ENCODE data around the gene MOV10. TPM values are rescaled to one million over a fixed set of nuclear protein-coding genes. Genes with fewer than 3 reads are reported as not detected.

Gene MOV10
- total and polyA plus RNA-seq, 2 of the 13 experiments (the other 11 are each of a cell fraction or from before 2014, with no cell fraction given), result 56.4 to 58.2 TPM

- TF ChIP-seq, protein P1, sequence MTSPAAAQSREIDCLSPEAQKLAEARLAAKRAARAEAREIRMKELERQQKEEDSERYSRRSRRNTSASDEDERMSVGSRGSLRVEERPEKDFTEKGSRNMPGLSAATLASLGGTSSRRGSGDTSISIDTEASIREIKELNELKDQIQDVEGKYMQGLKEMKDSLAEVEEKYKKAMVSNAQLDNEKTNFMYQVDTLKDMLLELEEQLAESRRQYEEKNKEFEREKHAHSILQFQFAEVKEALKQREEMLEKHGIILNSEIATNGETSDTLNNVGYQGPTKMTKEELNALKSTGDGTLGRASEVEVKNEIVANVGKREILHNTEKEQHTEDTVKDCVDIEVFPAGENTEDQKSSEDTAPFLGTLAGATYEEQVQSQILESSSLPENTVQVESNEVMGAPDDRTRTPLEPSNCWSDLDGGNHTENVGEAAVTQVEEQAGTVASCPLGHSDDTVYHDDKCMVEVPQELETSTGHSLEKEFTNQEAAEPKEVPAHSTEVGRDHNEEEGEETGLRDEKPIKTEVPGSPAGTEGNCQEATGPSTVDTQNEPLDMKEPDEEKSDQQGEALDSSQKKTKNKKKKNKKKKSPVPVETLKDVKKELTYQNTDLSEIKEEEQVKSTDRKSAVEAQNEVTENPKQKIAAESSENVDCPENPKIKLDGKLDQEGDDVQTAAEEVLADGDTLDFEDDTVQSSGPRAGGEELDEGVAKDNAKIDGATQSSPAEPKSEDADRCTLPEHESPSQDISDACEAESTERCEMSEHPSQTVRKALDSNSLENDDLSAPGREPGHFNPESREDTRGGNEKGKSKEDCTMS (CRISPR knock-in tag; conservative IDR thresholded peaks at IDR 0.05), result no peak
- TF ChIP-seq, protein P2, sequence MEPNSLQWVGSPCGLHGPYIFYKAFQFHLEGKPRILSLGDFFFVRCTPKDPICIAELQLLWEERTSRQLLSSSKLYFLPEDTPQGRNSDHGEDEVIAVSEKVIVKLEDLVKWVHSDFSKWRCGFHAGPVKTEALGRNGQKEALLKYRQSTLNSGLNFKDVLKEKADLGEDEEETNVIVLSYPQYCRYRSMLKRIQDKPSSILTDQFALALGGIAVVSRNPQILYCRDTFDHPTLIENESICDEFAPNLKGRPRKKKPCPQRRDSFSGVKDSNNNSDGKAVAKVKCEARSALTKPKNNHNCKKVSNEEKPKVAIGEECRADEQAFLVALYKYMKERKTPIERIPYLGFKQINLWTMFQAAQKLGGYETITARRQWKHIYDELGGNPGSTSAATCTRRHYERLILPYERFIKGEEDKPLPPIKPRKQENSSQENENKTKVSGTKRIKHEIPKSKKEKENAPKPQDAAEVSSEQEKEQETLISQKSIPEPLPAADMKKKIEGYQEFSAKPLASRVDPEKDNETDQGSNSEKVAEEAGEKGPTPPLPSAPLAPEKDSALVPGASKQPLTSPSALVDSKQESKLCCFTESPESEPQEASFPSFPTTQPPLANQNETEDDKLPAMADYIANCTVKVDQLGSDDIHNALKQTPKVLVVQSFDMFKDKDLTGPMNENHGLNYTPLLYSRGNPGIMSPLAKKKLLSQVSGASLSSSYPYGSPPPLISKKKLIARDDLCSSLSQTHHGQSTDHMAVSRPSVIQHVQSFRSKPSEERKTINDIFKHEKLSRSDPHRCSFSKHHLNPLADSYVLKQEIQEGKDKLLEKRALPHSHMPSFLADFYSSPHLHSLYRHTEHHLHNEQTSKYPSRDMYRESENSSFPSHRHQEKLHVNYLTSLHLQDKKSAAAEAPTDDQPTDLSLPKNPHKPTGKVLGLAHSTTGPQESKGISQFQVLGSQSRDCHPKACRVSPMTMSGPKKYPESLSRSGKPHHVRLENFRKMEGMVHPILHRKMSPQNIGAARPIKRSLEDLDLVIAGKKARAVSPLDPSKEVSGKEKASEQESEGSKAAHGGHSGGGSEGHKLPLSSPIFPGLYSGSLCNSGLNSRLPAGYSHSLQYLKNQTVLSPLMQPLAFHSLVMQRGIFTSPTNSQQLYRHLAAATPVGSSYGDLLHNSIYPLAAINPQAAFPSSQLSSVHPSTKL (CRISPR knock-in tag; IDR thresholded peaks at IDR 0.05), result peak; percentile 28; the same call in 1 of the 2 replicates
- TF ChIP-seq NKX3-1 (CRISPR knock-in tag; IDR thresholded peaks at IDR 0.05), result no peak
- TF ChIP-seq, protein P3, sequence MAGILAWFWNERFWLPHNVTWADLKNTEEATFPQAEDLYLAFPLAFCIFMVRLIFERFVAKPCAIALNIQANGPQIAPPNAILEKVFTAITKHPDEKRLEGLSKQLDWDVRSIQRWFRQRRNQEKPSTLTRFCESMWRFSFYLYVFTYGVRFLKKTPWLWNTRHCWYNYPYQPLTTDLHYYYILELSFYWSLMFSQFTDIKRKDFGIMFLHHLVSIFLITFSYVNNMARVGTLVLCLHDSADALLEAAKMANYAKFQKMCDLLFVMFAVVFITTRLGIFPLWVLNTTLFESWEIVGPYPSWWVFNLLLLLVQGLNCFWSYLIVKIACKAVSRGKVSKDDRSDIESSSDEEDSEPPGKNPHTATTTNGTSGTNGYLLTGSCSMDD (CRISPR knock-in tag; IDR thresholded peaks at IDR 0.05), result no peak
- TF ChIP-seq ZNF691 (CRISPR knock-in tag; IDR thresholded peaks at IDR 0.05; ENCODE audit: borderline replicate concordance, low read depth), result peak; percentile 19; the same call in 1 of the 2 replicates
- no peak for TF ChIP-seq FUBP1 (CRISPR knock-in tag; IDR thresholded peaks at IDR 0.05; ENCODE audit: borderline replicate concordance)
- peak; percentile 87 for TF ChIP-seq SIX1 (CRISPR knock-in tag; IDR thresholded peaks at IDR 0.05; ENCODE audit: borderline replicate concordance)
- peak; percentile 65; the same call in 1 of the 2 replicates for TF ChIP-seq SALL2 (CRISPR knock-in tag; IDR thresholded peaks at IDR 0.05)
- TF ChIP-seq PRDM4 (CRISPR knock-in tag; IDR thresholded peaks at IDR 0.05; ENCODE audit: borderline replicate concordance), result no peak
- TF ChIP-seq BORCS8-MEF2B (CRISPR knock-in tag; IDR thresholded peaks at IDR 0.05), result no peak
- no peak for TF ChIP-seq MATR3 (CRISPR knock-in tag; IDR thresholded peaks at IDR 0.05)
- no peak for TF ChIP-seq RCOR2 (CRISPR knock-in tag; IDR thresholded peaks at IDR 0.05)
- TF ChIP-seq ZSCAN21 (CRISPR knock-in tag; IDR thresholded peaks at IDR 0.05; ENCODE audit: borderline replicate concordance), result no peak
- no peak for TF ChIP-seq MAFG (CRISPR knock-in tag; IDR thresholded peaks at IDR 0.05)
- 0 out of 2 replicates have a peak, but pooled peaks have one; percentile 46 for TF ChIP-seq ZFP82 (CRISPR knock-in tag; IDR thresholded peaks at IDR 0.05; ENCODE audit: borderline replicate concordance)
These were observed 30.6 kb downstream of the MOV10 start (continued) for GRCh38 chr1:112704934-112705627.
